Mesendoderm (in vitro differentiated cells): ENCODE data around the gene ARHGEF16.

Experiments used
- DNase-seq: peaks from one replicate; pipeline ENCODE4 v3.0.0; 2013
- H2AK5ac ChIP-seq: 2 replicates; pipeline ENCODE4 v1.6.1; 2013; ENCODE audit warnings: low read length, inconsistent platforms
- H2BK120ac ChIP-seq: 2 replicates; pipeline ENCODE4 v1.6.1; 2013; ENCODE audit warnings: low read depth, mild to moderate bottlenecking, low read length, moderate library complexity, mixed read lengths
- H2BK15ac ChIP-seq: replicated peaks from 2 replicates; pipeline ENCODE4 v1.6.1; 2013; ENCODE audit warnings: low read depth, mild to moderate bottlenecking, moderate library complexity
- H2BK5ac ChIP-seq: 2 replicates; pipeline ENCODE4 v1.6.1; 2013; ENCODE audit warnings: low read length, inconsistent platforms
- H3K18ac ChIP-seq: 2 replicates; pipeline ENCODE4 v1.6.1; 2013; ENCODE audit warnings: mild to moderate bottlenecking, low read length, mixed read lengths
- H3K23ac ChIP-seq: one replicate; pipeline ENCODE4 v1.6.1; 2013; ENCODE audit warnings: low read length
- H3K27ac ChIP-seq: 2 replicates; pipeline ENCODE4 v1.5.1; 2013; ENCODE audit warnings: low read depth, mild to moderate bottlenecking, inconsistent platforms, low read length, moderate library complexity
- H3K27me3 ChIP-seq: 2 replicates; pipeline ENCODE4 v1.6.1; 2013; ENCODE audit warnings: low read length, control low read depth, mild to moderate bottlenecking, inconsistent platforms; ENCODE audit not compliant: insufficient read depth, poor library complexity
- H3K36me3 ChIP-seq: 2 replicates; pipeline ENCODE4 v1.6.1; 2013; ENCODE audit warnings: low read length, inconsistent platforms; ENCODE audit not compliant: control insufficient read depth, insufficient read depth
- H3K4ac ChIP-seq: one replicate; pipeline ENCODE4 v1.6.1; 2013; ENCODE audit warnings: low read depth, mild to moderate bottlenecking, low read length, moderate library complexity
- H3K4me1 ChIP-seq: 2 replicates; pipeline ENCODE4 v1.6.1; 2013; ENCODE audit warnings: low read depth, low read length, inconsistent platforms; ENCODE audit not compliant: control insufficient read depth
- H3K4me2 ChIP-seq: 2 replicates; pipeline ENCODE4 v1.6.1; 2013; ENCODE audit warnings: low read length
- H3K4me3 ChIP-seq: 2 replicates; pipeline ENCODE4 v1.5.1; 2013; ENCODE audit warnings: mild to moderate bottlenecking, low read length
- H3K56ac ChIP-seq: one replicate; pipeline ENCODE4 v1.6.1; 2013; ENCODE audit warnings: low read length
- H3K79me1 ChIP-seq: 2 replicates; pipeline ENCODE4 v1.6.1; 2013; ENCODE audit warnings: low read length, inconsistent platforms
- H3K79me2 ChIP-seq: 2 replicates; pipeline ENCODE4 v1.6.1; 2013; ENCODE audit warnings: mild to moderate bottlenecking, low read length; ENCODE audit not compliant: control insufficient read depth, insufficient read depth
- H3K9ac ChIP-seq: 2 replicates; pipeline ENCODE4 v1.6.1; 2013; ENCODE audit warnings: low read length, inconsistent platforms
- H4K5ac ChIP-seq: one replicate; pipeline ENCODE4 v1.6.1; 2013; ENCODE audit warnings: low read length
- H4K8ac ChIP-seq: one replicate; pipeline ENCODE4 v1.6.1; 2013; ENCODE audit warnings: low read depth, mild to moderate bottlenecking, control low read depth, low read length, moderate library complexity
- WGBS: extraction: QIAGEN DNeasy Blood & Tissue Kit; methylation state at CpG from one replicate; pipeline ENCODE4 v1.1.7; 2013; ENCODE audit warnings: low lambda C conversion rate, missing lambda C conversion rate; ENCODE audit not compliant: insufficient coverage; ENCODE audit errors: extremely low coverage; 5-methylcytosine and 5-hydroxymethylcytosine counted together

ARHGEF16 gene

DNA sequence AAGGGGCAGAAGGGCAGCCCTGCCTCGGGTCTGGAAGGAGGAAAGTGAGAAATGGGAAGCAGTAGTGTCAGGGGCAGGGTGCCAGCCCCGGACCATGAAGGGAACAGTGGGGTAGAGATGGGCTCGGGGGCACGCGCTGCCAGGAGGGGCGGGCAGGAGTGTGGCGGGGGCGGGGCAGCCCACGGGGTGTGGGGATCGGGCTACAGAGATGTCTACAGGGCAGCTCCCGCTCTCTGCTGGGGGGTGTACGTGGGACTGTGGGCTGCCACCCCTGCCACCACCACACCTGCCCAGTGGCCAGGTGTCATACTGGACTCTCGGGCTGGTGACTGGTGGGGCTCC is 7.4 kb downstream of the ARHGEF16 start:
- no peaks in the 10 kb centered on the region for H3K79me2 ChIP-seq
- no peak overlapping the region for H3K9ac ChIP-seq
- H2BK120ac ChIP-seq: no peak overlapping the region
- no peak overlapping the region for H2BK5ac ChIP-seq
- no peak overlapping the region for H3K4me2 ChIP-seq
- no peak overlapping the region for H3K56ac ChIP-seq
- H4K5ac ChIP-seq: no peak overlapping the region
- no peak overlapping the region for H3K4me3 ChIP-seq
- no peak overlapping the region for H4K8ac ChIP-seq
- H3K27ac ChIP-seq: no peak overlapping the region
- H3K4ac ChIP-seq: no peak overlapping the region
- no peak overlapping the region for H2BK15ac ChIP-seq
- no peak overlapping the region for H2AK5ac ChIP-seq
- H3K23ac ChIP-seq: no peak overlapping the region
- no peak for DNase-seq
- H3K36me3 ChIP-seq: no peaks in the 10 kb centered on the region
- H3K27me3 ChIP-seq: no peaks in the 10 kb centered on the region
- H3K18ac ChIP-seq: no peak overlapping the region
- H3K4me1 ChIP-seq: no peaks in the 10 kb centered on the region
- no CpG with 5 or more reads among the region's 13 CpGs for WGBS
- H3K79me1 ChIP-seq: no peaks in the 10 kb centered on the region

DNA sequence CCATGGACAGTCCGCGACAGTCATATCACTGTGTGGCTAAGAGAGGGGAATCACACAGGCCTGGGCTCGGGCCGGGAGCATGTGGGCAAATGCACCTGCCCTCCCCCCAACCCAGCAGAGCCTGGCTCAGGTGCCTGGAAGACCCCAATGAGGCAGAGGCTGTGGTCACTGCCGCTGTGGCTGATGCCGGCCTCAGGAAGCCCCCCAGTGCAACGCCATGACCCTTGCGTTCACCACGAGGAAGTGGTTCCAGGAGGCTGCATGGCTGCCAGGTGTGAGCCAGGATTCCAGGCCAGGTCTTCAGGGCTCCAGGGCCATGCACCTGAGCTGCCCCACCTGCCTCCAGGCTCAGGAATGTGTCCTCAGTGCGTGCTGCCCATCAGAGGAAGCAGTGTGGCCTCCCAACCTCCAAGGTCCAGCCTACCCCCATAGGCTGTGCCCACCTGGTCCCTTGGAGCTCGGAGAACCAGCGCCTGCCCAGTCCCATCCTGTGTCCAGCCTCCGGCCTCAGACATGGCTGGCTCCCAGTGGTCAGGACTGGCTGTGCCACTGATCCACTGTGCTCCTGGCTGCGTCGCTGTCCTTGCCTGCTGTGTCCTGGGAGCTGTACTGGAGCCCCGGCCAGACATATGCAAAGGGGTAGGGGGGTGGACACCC is 8.0 kb downstream of the ARHGEF16 start:
- H3K9ac ChIP-seq: no peak overlapping the region
- H3K4ac ChIP-seq: no peak overlapping the region
- no peak overlapping the region for H2AK5ac ChIP-seq
- H3K4me1 ChIP-seq: no peaks in the 10 kb centered on the region
- no peak overlapping the region for H2BK5ac ChIP-seq
- H2BK15ac ChIP-seq: no peak overlapping the region
- no CpG with 5 or more reads among the region's 16 CpGs for WGBS
- no peak overlapping the region for H3K56ac ChIP-seq
- no peaks in the 10 kb centered on the region for H3K79me1 ChIP-seq
- DNase-seq: no peak
- H4K8ac ChIP-seq: no peak overlapping the region
- no peaks in the 10 kb centered on the region for H3K79me2 ChIP-seq
- H3K18ac ChIP-seq: no peak overlapping the region
- no peak overlapping the region for H4K5ac ChIP-seq
- H3K4me3 ChIP-seq: no peak overlapping the region
- H3K36me3 ChIP-seq: no peaks in the 10 kb centered on the region
- no peak overlapping the region for H3K27ac ChIP-seq
- H3K4me2 ChIP-seq: no peak overlapping the region
- H3K23ac ChIP-seq: no peak overlapping the region
- H2BK120ac ChIP-seq: no peak overlapping the region
- H3K27me3 ChIP-seq: no peaks in the 10 kb centered on the region

DNA sequence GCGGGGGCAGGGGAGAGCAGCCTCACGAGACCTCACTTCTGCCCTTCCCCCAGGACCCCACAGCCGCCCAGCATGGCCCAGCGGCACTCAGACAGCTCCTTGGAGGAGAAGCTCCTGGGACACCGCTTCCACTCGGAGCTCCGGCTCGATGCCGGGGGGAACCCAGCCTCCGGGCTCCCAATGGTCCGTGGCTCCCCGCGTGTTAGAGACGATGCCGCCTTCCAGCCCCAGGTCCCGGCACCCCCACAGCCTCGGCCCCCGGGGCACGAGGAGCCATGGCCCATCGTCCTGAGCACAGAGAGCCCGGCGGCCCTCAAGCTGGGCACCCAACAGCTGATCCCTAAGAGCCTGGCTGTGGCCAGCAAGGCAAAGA is 8.5 kb downstream of the ARHGEF16 start:
- H3K23ac ChIP-seq: no peak overlapping the region
- H3K27ac ChIP-seq: no peak overlapping the region
- H3K36me3 ChIP-seq: no peaks in the 10 kb centered on the region
- no peaks in the 10 kb centered on the region for H3K79me2 ChIP-seq
- H2BK15ac ChIP-seq: no peak overlapping the region
- H3K18ac ChIP-seq: no peak overlapping the region
- H2BK120ac ChIP-seq: no peak overlapping the region
- H2AK5ac ChIP-seq: no peak overlapping the region
- WGBS: no CpG with 5 or more reads among the region's 22 CpGs
- no peak overlapping the region for H3K4me3 ChIP-seq
- no peaks in the 10 kb centered on the region for H3K4me1 ChIP-seq
- H4K5ac ChIP-seq: no peak overlapping the region
- H2BK5ac ChIP-seq: no peak overlapping the region
- H3K9ac ChIP-seq: no peak overlapping the region
- no peak overlapping the region for H3K4ac ChIP-seq
- no peak for DNase-seq
- H3K56ac ChIP-seq: no peak overlapping the region
- H3K27me3 ChIP-seq: no peaks in the 10 kb centered on the region
- H3K79me1 ChIP-seq: no peaks in the 10 kb centered on the region
- H3K4me2 ChIP-seq: no peak overlapping the region
- H4K8ac ChIP-seq: no peak overlapping the region

DNA sequence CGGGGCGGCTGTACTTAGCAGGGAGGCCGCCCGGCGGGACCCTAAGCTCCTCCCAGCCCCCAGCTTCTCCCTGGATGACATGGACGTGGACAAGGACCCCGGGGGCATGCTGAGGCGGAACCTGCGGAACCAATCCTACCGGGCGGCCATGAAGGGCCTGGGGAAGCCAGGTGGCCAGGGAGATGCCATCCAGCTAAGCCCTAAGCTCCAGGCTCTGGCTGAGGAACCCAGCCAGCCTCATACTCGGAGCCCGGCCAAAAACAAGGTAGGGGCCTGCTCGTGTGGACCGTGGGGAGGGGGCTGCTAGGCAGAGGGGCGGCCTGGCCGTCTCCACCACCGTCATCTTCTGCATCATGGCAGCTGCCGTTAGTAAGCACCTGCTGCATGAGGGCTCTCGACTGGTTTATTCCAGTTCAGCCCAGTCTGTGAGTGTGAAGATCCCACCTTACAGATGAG is 9.0 kb downstream of the ARHGEF16 start:
- no peak overlapping the region for H2AK5ac ChIP-seq
- no peak overlapping the region for H3K4me2 ChIP-seq
- H3K4ac ChIP-seq: no peak overlapping the region
- no peaks in the 10 kb centered on the region for H3K79me1 ChIP-seq
- H3K4me1 ChIP-seq: no peaks in the 10 kb centered on the region
- DNase-seq: no peak
- no peak overlapping the region for H4K8ac ChIP-seq
- no peak overlapping the region for H3K23ac ChIP-seq
- WGBS: no CpG with 5 or more reads among the region's 20 CpGs
- H2BK120ac ChIP-seq: no peak overlapping the region
- H3K56ac ChIP-seq: no peak overlapping the region
- no peak overlapping the region for H2BK15ac ChIP-seq
- H3K18ac ChIP-seq: no peak overlapping the region
- no peak overlapping the region for H4K5ac ChIP-seq
- no peaks in the 10 kb centered on the region for H3K36me3 ChIP-seq
- no peak overlapping the region for H3K9ac ChIP-seq
- no peaks in the 10 kb centered on the region for H3K27me3 ChIP-seq
- no peaks in the 10 kb centered on the region for H3K79me2 ChIP-seq
- no peak overlapping the region for H3K27ac ChIP-seq
- H2BK5ac ChIP-seq: no peak overlapping the region
- H3K4me3 ChIP-seq: no peak overlapping the region

DNA sequence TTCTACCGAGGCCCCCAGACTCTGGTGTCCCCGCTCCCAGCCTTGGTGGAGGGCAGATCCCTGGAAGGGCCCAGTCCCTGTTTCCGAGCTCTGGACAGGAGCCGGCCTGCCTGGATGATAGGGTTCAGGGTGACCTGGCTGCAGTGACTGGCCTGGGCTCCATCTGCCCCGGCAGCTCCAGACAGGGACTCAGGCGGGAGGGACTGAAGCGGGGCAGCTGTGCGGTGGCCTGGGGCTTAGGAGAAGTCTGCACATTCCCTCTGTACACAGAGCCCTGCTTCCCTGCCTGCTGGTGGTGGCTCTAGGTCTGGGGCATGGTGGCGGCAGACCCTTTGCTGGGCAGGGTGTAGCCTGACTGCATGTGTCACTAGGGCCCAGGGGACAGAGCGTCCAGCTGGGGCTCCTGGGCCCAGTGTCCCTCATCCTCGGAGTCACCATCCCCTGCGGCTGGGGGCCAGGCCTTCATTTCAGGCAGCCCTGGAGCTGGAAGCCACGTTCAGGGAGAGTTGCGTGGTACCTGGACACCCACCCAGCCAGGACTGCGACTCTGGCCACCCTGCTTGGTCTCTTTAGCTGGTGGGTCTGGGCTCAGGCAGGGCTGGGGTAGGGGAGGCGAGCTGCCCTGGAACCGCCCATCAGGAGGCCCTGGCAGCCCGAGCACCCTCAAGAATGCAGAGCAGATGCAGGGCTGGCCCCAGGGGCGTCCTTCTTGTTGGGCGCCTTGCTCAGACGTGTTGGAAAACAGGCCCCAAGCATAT is 9.6 kb downstream of the ARHGEF16 start:
- H2BK15ac ChIP-seq: no peak overlapping the region
- no peak overlapping the region for H3K4ac ChIP-seq
- H3K79me2 ChIP-seq: no peaks in the 10 kb centered on the region
- H3K36me3 ChIP-seq: no peaks in the 10 kb centered on the region
- H3K9ac ChIP-seq: no peak overlapping the region
- no peak overlapping the region for H2BK5ac ChIP-seq
- H3K4me3 ChIP-seq: no peak overlapping the region
- no peak overlapping the region for H3K4me2 ChIP-seq
- H2AK5ac ChIP-seq: no peak overlapping the region
- no peak overlapping the region for H4K5ac ChIP-seq
- no peaks in the 10 kb centered on the region for H3K27me3 ChIP-seq
- H4K8ac ChIP-seq: no peak overlapping the region
- H2BK120ac ChIP-seq: no peak overlapping the region
- H3K4me1 ChIP-seq: no peaks in the 10 kb centered on the region
- H3K18ac ChIP-seq: no peak overlapping the region
- DNase-seq: no peak
- no peak overlapping the region for H3K27ac ChIP-seq
- WGBS: no CpG with 5 or more reads among the region's 21 CpGs
- no peaks in the 10 kb centered on the region for H3K79me1 ChIP-seq
- H3K56ac ChIP-seq: no peak overlapping the region
- no peak overlapping the region for H3K23ac ChIP-seq

DNA sequence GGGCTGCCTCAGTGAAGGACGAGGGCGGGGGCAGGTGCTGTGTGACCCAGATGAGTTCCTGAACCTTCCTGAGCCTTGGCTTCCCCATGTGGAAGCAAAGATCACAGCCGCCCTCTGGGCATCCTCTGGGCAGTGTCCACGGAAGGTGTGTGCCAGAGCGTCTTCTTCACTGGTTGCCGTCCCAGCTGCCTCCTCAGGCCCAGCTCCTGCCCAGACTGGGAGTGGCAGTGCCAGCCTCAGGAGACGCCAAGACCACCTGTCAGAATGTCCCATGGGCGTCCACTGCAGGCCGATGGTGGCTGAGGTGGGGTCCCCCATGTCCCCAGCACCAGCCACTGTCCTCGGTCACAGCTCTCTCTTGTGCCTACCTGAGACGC is 10.2 kb downstream of the ARHGEF16 start:
- H3K56ac ChIP-seq: no peak overlapping the region
- H2AK5ac ChIP-seq: no peak overlapping the region
- DNase-seq: no peak
- H3K4me2 ChIP-seq: no peak overlapping the region
- H3K18ac ChIP-seq: no peak overlapping the region
- H3K4me1 ChIP-seq: no peaks in the 10 kb centered on the region
- no peak overlapping the region for H2BK15ac ChIP-seq
- H4K5ac ChIP-seq: no peak overlapping the region
- H3K4ac ChIP-seq: no peak overlapping the region
- no peak overlapping the region for H4K8ac ChIP-seq
- no peaks in the 10 kb centered on the region for H3K79me1 ChIP-seq
- no peak overlapping the region for H3K9ac ChIP-seq
- WGBS: no CpG with 5 or more reads among the region's 11 CpGs
- H3K27me3 ChIP-seq: no peaks in the 10 kb centered on the region
- H3K23ac ChIP-seq: no peak overlapping the region
- H3K27ac ChIP-seq: no peak overlapping the region
- no peak overlapping the region for H2BK120ac ChIP-seq
- H3K4me3 ChIP-seq: no peak overlapping the region
- no peaks in the 10 kb centered on the region for H3K36me3 ChIP-seq
- H2BK5ac ChIP-seq: no peak overlapping the region
- no peaks in the 10 kb centered on the region for H3K79me2 ChIP-seq
